Measurements from ENCODE around the gene TNFRSF4.
A peak's percentile ranks its signal among the peaks of the same experiment; 100 is the strongest.

Gene TNFRSF4

DNA sequence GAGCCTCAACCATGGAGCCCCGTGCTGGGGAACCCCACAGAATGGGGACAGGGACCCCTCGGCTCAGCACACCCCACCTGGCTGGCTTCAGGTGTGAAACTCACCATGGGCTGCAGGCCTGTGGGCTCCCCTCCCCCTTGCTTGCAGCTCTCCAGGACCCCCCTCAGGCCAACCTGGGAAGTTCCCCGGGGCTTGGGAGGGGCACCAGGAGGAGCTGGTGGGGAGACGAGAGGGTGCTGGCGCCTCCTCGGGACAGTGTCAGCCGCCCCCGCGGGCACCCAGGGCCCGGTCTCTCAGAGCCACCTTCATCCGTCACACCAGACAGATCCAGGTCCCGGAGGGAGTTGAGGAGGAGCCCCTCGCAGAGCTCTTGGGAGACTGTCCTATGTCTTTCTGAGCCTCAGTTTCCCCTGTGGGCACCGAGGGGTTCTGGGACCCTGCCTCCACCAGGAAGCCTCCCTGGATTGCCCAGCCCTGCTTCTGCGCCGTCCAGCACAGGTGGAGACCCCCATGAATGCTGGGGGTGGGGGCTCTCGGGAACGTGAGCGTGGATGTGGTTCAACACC, 6.9 kb downstream of the TNFRSF4 start:
- TF ChIP-seq, protein P1, sequence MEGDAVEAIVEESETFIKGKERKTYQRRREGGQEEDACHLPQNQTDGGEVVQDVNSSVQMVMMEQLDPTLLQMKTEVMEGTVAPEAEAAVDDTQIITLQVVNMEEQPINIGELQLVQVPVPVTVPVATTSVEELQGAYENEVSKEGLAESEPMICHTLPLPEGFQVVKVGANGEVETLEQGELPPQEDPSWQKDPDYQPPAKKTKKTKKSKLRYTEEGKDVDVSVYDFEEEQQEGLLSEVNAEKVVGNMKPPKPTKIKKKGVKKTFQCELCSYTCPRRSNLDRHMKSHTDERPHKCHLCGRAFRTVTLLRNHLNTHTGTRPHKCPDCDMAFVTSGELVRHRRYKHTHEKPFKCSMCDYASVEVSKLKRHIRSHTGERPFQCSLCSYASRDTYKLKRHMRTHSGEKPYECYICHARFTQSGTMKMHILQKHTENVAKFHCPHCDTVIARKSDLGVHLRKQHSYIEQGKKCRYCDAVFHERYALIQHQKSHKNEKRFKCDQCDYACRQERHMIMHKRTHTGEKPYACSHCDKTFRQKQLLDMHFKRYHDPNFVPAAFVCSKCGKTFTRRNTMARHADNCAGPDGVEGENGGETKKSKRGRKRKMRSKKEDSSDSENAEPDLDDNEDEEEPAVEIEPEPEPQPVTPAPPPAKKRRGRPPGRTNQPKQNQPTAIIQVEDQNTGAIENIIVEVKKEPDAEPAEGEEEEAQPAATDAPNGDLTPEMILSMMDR (IDR thresholded peaks at IDR 0.05; ENCODE audit: unreplicated experiment in 3 of 3): no peak
- H3K27me3 Mint-ChIP-seq (ENCODE audit: low read depth): peaks cover 14% of the 10 kb centered on the region
- H3K9me3 Mint-ChIP-seq: no peaks in the 10 kb centered on the region
- peak overlapping the region in 1 of 3 experiments; percentile 50 for H3K4me3 Mint-ChIP-seq
- H3K36me3 Mint-ChIP-seq (ENCODE audit: low read depth): no peaks in the 10 kb centered on the region
- H3K4me1 Mint-ChIP-seq: peaks cover 9% of the 10 kb centered on the region
- no peak overlapping the region for H3K27ac Mint-ChIP-seq

GRCh38 chr1:1206376-1206965, 7.5 kb downstream of the TNFRSF4 start, which contains the start of gene TNFRSF18:
TNFRSF18 (minus strand) TSS chr1:1206592; CDS start chr1:1206571, 21 bp downstream.
- no peak within 1 kb of the TSS for H3K27ac Mint-ChIP-seq
- TF ChIP-seq, protein P1 (IDR thresholded peaks at IDR 0.05; ENCODE audit: unreplicated experiment in 3 of 3): no peak
- no peaks in the 10 kb centered on the region for H3K36me3 Mint-ChIP-seq (ENCODE audit: low read depth)
- peak within 1 kb of the TSS in 1 of 3 experiments; percentile 50 for H3K4me3 Mint-ChIP-seq
- peaks cover 9% of the 10 kb centered on the region for H3K4me1 Mint-ChIP-seq
- H3K27me3 Mint-ChIP-seq (ENCODE audit: low read depth): peaks cover 14% of the 10 kb centered on the region
- H3K9me3 Mint-ChIP-seq: no peaks in the 10 kb centered on the region

GRCh38 chr1:1205769-1206375, 8.1 kb downstream of the TNFRSF4 start:
- Mint-ChIP-seq H3K27me3 (ENCODE audit: low read depth) (peaks cover 12% of the 10 kb centered on the region), H3K9me3 (no peaks in the 10 kb centered on the region), H3K4me3 (no peak overlapping the region), H3K4me1 (peaks cover 9% of the 10 kb centered on the region), H3K36me3 (ENCODE audit: low read depth) (no peaks in the 10 kb centered on the region), H3K27ac (no peak overlapping the region)
- TF ChIP-seq, protein P1 (IDR thresholded peaks at IDR 0.05; ENCODE audit: unreplicated experiment in 3 of 3): no peak

DNA sequence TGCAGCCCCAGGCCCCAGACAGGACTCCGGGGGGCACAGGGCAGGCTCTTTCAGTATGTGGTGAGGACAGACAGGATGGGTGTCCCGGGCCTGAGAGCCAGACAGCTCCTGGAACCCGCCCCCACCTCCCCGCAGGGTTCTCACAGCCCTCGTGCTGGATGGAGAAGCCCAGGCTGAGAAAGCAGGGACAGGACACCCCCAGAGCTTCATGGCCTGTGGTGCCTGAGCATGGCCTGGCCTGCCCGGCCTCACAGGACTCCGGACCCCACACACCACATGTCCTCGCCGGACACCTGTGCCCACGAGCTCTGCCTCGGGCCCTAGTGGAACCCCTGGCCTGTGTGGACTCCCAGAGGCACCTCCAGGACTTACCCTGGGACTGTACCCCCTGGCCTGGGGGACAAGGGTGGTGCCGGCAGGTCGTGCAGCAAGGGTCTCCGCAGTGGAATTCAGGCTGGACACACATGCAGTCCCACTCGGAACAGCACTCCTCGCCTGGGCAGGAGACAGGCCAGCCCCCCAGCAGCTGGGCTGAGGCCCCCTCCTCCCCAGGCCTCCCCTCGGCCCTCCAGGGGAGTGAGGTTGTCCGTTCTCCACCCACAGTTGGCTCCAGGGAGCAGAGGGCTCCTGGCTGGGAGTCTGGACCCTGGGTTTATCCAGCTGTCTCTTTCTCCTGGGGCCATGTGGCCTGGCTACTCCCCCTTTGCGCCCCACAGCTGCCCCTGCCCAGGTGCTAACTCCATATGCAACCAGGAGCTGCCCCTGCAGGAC, 8.8 kb downstream of the TNFRSF4 start:
- TF ChIP-seq, protein P1 (IDR thresholded peaks at IDR 0.05; ENCODE audit: unreplicated experiment in 3 of 3): no peak
- peaks cover 11% of the 10 kb centered on the region for H3K27me3 Mint-ChIP-seq (ENCODE audit: low read depth)
- peaks cover 9% of the 10 kb centered on the region for H3K4me1 Mint-ChIP-seq
- H3K36me3 Mint-ChIP-seq (ENCODE audit: low read depth): no peaks in the 10 kb centered on the region
- H3K27ac Mint-ChIP-seq: no peak overlapping the region
- no peak overlapping the region for H3K4me3 Mint-ChIP-seq
- H3K9me3 Mint-ChIP-seq: no peaks in the 10 kb centered on the region

DNA sequence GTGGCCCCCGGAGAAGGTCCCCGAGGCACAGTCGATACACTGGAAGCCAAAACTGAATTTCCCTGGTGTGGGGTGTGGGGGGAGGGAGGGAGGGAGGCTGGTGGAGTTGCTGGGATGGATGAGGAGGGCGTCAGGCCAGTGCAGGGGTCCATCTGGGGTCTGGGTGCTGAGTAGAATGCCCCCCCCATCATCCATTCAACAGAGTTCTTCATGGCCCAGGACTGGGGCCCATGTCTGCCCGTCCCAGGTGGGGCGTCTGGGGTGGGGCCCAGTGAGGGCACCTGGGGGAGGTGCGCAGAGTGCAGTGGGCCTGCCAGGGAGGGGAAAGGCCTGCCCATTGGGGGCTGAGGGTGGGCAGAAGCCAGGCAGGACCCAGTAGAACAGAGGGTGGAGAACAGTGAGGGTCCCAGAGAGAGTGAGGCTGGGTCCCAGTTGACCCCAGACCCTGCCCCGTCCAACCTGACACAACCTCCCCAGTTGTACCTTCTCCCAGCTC, 9.5 kb downstream of the TNFRSF4 start:
- Mint-ChIP-seq H3K27ac (no peak overlapping the region), H3K4me3 (no peak overlapping the region), H3K27me3 (ENCODE audit: low read depth) (peaks cover 14% of the 10 kb centered on the region), H3K9me3 (no peaks in the 10 kb centered on the region), H3K4me1 (peaks cover 9% of the 10 kb centered on the region), H3K36me3 (ENCODE audit: low read depth) (no peaks in the 10 kb centered on the region)
- TF ChIP-seq, protein P1 (IDR thresholded peaks at IDR 0.05; ENCODE audit: unreplicated experiment in 3 of 3): no peak

Data from nephron (organoid).